SJSA1 (cell line): Measurements from ENCODE around the gene CPT1C. TPM values are rescaled to one million over a fixed set of nuclear protein-coding genes. Genes with fewer than 3 reads are reported as not detected.
A peak's percentile ranks its signal among the peaks of the same experiment; 100 is the strongest.

Experiments
- DNase-seq, 2 experiments: peaks; one replicate each; pipeline ENCODE4 v3.0.0-alpha.2; 2015 to 2020; ENCODE audit warnings: low spot score in 2 of 2, low read depth in 1 of 2
- H3K27ac ChIP-seq: fragments of 250-450 bp; sonication (Bioruptor Pico); 2 replicates; pipeline ENCODE4 v1.5.1; 2020; ENCODE audit warnings: mild to moderate bottlenecking, moderate library complexity
- H3K27me3 ChIP-seq: fragments of 250-450 bp; sonication (Bioruptor Pico); replicated peaks from 2 replicates; pipeline ENCODE4 v1.5.1; 2020; ENCODE audit warnings: mild to moderate bottlenecking, moderate library complexity
- H3K36me3 ChIP-seq: fragments of 250-450 bp; sonication (Bioruptor Pico); 2 replicates; pipeline ENCODE4 v1.5.1; 2020; ENCODE audit warnings: mild to moderate bottlenecking
- H3K4me1 ChIP-seq: fragments of 250-450 bp; sonication (Bioruptor Pico); replicated peaks from 2 replicates; pipeline ENCODE4 v1.6.1; 2021; ENCODE audit warnings: mild to moderate bottlenecking
- H3K4me3 ChIP-seq: fragments of 250-450 bp; sonication (Bioruptor Pico); 2 replicates; pipeline ENCODE4 v1.5.1; 2020; ENCODE audit warnings: mild to moderate bottlenecking
- H3K9me3 ChIP-seq: fragments of 250-450 bp; sonication (Bioruptor Pico); replicated peaks from 2 replicates; pipeline ENCODE4 v1.5.1; 2020; ENCODE audit warnings: mild to moderate bottlenecking
- total RNA-seq: library from RNA; depleted of rRNA; stranded (reverse); fragments of >200 nt; shearing (Covaris generic); gene quantifications from 2 replicates; pipeline ENCODE4 v1.2.3, GENCODE V29; 2014

Gene CPT1C
- total RNA-seq, 1 experiment from 2014 or later: 0.05 TPM

- Histone ChIP-seq H3K27me3 (no peaks in the 10 kb centered on the region), H3K9me3 (no peaks in the 10 kb centered on the region), H3K4me1 (no peaks in the 10 kb centered on the region), H3K4me3 (no peak overlapping the region), H3K27ac (no peak overlapping the region), H3K36me3 (peaks cover 87% of the 10 kb centered on the region)
- DNase-seq: no peak
These were observed 35.1 kb upstream of the CPT1C start for GRCh38 chr19:49655570-49656455.

- no peaks in the 10 kb centered on the region for H3K4me1 ChIP-seq
- no peaks in the 10 kb centered on the region for H3K9me3 ChIP-seq
- H3K27ac ChIP-seq: no peak overlapping the region
- H3K36me3 ChIP-seq: peaks cover 88% of the 10 kb centered on the region
- no peak for DNase-seq
- no peak overlapping the region for H3K4me3 ChIP-seq
- H3K27me3 ChIP-seq: no peaks in the 10 kb centered on the region
These were observed 34.3 kb upstream of the CPT1C start for GRCh38 chr19:49656456-49657109.

GRCh38 chr19:49657493-49658138, 33.3 kb upstream of the CPT1C start:
- Histone ChIP-seq H3K27ac (no peak overlapping the region), H3K36me3 (peaks cover 92% of the 10 kb centered on the region), H3K4me1 (no peaks in the 10 kb centered on the region), H3K9me3 (no peaks in the 10 kb centered on the region), H3K4me3 (no peak overlapping the region), H3K27me3 (no peaks in the 10 kb centered on the region)
- no peak for DNase-seq

GRCh38 chr19:49658139-49658517, 32.8 kb upstream of the CPT1C start:
- Histone ChIP-seq H3K27me3 (no peaks in the 10 kb centered on the region), H3K4me3 (no peak overlapping the region), H3K4me1 (no peaks in the 10 kb centered on the region), H3K36me3 (peaks cover 93% of the 10 kb centered on the region), H3K9me3 (no peaks in the 10 kb centered on the region), H3K27ac (no peak overlapping the region)
- no peak for DNase-seq

- Histone ChIP-seq H3K9me3 (no peaks in the 10 kb centered on the region), H3K27me3 (no peaks in the 10 kb centered on the region), H3K36me3 (peaks cover 90% of the 10 kb centered on the region), H3K4me3 (no peak overlapping the region), H3K4me1 (peaks cover 1% of the 10 kb centered on the region; the same call in 1 of the 2 replicates), H3K27ac (no peak overlapping the region)
- no peak for DNase-seq
These were observed 32.1 kb upstream of the CPT1C start for GRCh38 chr19:49658566-49659442.

GRCh38 chr19:49660338-49660961, 30.5 kb upstream of the CPT1C start:
- no peak for DNase-seq
- H3K27me3 ChIP-seq: no peaks in the 10 kb centered on the region
- peaks cover 76% of the 10 kb centered on the region for H3K36me3 ChIP-seq
- no peak overlapping the region for H3K27ac ChIP-seq
- peaks cover 6% of the 10 kb centered on the region; the same call in 1 of the 2 replicates for H3K4me1 ChIP-seq
- no peak overlapping the region for H3K4me3 ChIP-seq
- H3K9me3 ChIP-seq: no peaks in the 10 kb centered on the region

GRCh38 chr19:49662011-49662410, 28.9 kb upstream of the CPT1C start:
- Histone ChIP-seq H3K4me3 (no peak overlapping the region), H3K27me3 (no peaks in the 10 kb centered on the region), H3K36me3 (peaks cover 63% of the 10 kb centered on the region), H3K4me1 (peaks cover 15% of the 10 kb centered on the region), H3K9me3 (no peaks in the 10 kb centered on the region), H3K27ac (no peak overlapping the region)
- DNase-seq: no peak

- Histone ChIP-seq H3K4me1 (peaks cover 20% of the 10 kb centered on the region), H3K9me3 (no peaks in the 10 kb centered on the region), H3K36me3 (peaks cover 59% of the 10 kb centered on the region), H3K27ac (no peak overlapping the region), H3K4me3 (no peak overlapping the region), H3K27me3 (no peaks in the 10 kb centered on the region)
- DNase-seq: no peak
These were observed 27.7 kb upstream of the CPT1C start for GRCh38 chr19:49663224-49663623.

- no peaks in the 10 kb centered on the region for H3K27me3 ChIP-seq
- peaks cover 20% of the 10 kb centered on the region for H3K4me1 ChIP-seq
- peaks cover 57% of the 10 kb centered on the region for H3K36me3 ChIP-seq
- 0 out of 2 replicates have a peak overlapping the region, but pooled peaks have one; percentile 12 for H3K27ac ChIP-seq
- no peaks in the 10 kb centered on the region for H3K9me3 ChIP-seq
- DNase-seq: peak; percentile 80 to 91
- H3K4me3 ChIP-seq: peak overlapping the region; percentile 56
These were observed 26.5 kb upstream of the CPT1C start for GRCh38 chr19:49664171-49665035.

GRCh38 chr19:49665036-49665350, 25.9 kb upstream of the CPT1C start:
- peaks cover 56% of the 10 kb centered on the region for H3K36me3 ChIP-seq
- peak overlapping the region; percentile 56 for H3K4me3 ChIP-seq
- no peaks in the 10 kb centered on the region for H3K27me3 ChIP-seq

GRCh38 chr19:49665351-49666119, 25.4 kb upstream of the CPT1C start, which contains the start of the genes BCL2L12 and IRF3:
BCL2L12 (plus strand) TSS chr19:49665933; CDS start chr19:49666693, 760 bp downstream.
IRF3 (minus strand) TSS chr19:49665857; CDS start chr19:49664838, 1,019 bp downstream.
- peak; percentile 94 to 98 for DNase-seq
- H3K27me3 ChIP-seq: no peaks in the 10 kb centered on the region
- peaks cover 56% of the 10 kb centered on the region for H3K36me3 ChIP-seq
- H3K4me3 ChIP-seq: peak within 1 kb of the TSS; percentile 56
- peak within 1 kb of the TSS; percentile 12 for H3K27ac ChIP-seq
- no peaks in the 10 kb centered on the region for H3K9me3 ChIP-seq
- peaks cover 20% of the 10 kb centered on the region for H3K4me1 ChIP-seq

More at GRCh38 chr19:49665036-49665350, 25.9 kb upstream of the CPT1C start:
- no peak for DNase-seq
- H3K27ac ChIP-seq: peak overlapping the region; percentile 11
- no peaks in the 10 kb centered on the region for H3K9me3 ChIP-seq
- peaks cover 20% of the 10 kb centered on the region for H3K4me1 ChIP-seq
